Hematopoietic multipotent progenitor cell treated with erythropoietin and hydrocortisone succinate and interleukin-3 and kit ligand, for 8 days (in vitro differentiated cells): ENCODE results near the gene CACNB1.
A peak's percentile ranks its signal among the peaks of the same experiment; 100 is the strongest.

ENCODE experiments used
- DNase-seq: peaks from one replicate; pipeline ENCODE4 v3.0.0-alpha.2; 2015

The CACNB1 gene

GRCh38 chr17:39197380-39198185 lies at the start of gene CACNB1:
CACNB1 (minus strand) TSS chr17:39197669; CDS start chr17:39197495, 174 bp downstream.
- peak; percentile 59 for DNase-seq

- no peak for DNase-seq
These were observed 48.8 kb upstream of the CACNB1 start for GRCh38 chr17:39246274-39246673.

DNA sequence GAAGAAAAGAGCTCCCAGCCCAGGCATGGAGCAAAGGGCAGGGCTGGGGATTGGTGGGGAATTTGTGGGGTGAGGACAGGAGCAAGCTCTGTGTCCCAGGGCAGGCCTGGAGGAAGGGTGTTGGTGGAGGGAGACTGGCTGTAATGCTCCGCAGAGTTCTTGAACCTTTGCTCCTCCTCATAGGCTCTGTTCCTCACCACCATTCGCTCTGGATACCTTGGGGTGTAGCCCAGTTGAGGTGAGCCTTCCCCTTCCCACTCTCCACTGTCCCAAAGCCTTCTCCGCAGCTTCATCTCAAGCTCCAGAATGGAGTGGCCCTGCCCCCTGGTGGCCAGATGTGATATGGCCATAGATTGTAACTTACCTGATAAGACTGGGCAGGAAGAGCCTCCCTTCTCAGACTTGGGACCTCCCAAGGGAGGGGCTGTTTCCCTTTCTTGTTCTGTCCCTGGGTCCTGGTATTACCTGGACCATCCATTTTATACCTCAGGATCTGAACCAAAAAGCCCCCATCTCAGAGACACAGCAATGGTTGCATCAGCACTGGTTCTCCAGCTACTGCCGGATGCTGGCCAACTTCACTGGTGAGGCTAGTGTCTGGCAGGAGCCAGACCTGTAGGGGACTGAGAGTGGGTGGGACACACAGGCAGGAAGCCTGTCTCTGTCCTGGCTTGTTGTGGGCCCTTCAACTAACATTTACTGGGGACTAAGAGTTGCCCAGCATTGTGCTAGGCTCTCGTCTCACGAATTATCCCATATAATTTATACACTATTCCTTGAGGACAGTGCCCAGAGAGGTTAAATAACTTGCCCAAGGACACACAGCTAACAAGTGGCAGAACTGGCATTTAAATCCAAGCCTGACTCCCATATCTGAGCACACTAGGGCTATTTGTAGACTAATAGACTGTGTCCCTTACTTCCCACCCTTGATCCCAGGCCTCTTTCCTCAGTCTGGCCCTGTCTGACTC lies 47.4 kb upstream of the CACNB1 start:
- DNase-seq, result peak; percentile 89

DNA sequence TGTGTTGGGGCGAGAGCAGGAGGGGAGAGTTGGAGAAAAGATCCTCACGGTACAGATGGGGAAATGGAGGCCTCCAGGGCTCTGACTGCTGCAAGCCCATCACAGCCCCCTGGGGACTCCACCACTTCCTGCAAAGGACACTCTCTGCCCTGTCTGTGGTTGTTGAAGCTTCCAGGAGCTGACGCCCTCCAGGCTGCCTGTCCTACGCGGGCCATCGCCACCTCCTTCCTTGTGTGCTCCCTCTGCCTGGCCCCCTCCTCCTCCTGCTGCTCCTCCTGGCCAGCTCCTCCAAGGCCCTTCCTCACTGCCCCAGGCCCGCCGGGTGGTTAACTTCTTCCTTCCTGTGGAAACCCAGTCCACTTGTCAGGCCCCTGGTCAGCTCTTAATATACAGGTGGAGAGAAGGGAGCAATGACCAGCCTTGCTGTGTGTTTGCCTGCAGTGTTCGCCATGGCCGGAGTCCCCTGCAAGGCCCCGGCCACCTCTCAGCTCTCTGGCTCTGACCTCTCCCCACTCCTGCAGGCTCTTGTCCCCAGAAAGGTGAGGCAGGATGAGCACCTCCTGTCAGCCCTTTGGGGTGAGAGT lies 46.6 kb upstream of the CACNB1 start:
- no peak for DNase-seq

GRCh38 chr17:39243155-39243554 lies 45.7 kb upstream of the CACNB1 start:
- DNase-seq, result no peak

DNA sequence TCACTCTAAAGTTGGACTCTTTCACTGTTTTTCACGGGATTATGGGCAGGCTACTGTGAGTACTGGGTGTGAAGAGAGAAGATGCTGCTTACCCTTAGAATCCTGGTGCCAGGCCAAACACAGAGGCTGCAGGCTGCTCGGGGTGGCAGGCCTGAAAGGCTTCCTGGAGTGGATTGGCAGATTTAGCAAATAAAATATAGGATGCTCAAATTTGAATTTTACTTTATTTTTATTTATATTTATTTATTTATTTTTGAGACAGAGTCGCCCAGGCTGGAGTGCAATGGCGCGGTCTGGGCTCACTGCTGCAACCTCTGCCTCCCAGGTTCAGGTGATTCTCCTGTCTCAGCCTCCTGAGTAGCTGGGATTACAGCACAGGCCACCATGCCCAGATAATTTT lies 43.2 kb upstream of the CACNB1 start:
- no peak for DNase-seq

GRCh38 chr17:39239640-39240314 lies 42.3 kb upstream of the CACNB1 start:
- peak; percentile 32 for DNase-seq

DNA sequence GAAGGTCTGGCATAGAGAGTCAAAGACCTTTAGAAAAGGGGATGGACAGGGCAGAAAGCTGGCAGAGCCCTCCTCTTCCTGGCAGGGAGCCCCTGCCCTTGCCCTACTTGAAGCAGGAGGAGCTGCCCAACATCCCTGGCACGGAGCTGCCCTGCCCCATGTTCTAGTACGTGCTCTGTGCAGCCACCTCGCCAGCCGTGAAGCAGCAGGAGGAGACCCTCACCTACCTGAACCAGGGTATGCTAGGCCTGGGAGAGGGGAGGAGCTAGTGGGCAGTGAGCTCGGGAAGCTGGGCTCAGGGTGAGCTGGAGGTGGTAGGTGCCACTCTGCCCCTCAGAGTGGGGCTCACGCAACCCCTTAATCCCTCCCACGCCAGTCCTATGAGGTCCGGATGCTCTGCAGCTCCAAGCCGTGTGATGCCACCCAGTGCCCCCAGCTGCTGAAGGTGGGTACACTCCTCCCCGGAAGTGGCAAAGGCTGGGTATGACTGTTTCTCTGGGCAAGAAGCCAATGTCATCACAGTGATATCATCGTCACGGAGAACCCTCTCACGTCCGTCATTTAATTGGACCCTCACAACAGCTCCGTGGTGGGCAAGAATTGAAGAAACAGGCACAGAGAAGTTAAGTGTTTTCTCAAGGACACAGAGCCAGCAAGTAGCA lies 41.0 kb upstream of the CACNB1 start:
- peak; percentile 70 for DNase-seq

GRCh38 chr17:39237586-39237985 lies 40.1 kb upstream of the CACNB1 start:
- DNase-seq, result no peak

DNA sequence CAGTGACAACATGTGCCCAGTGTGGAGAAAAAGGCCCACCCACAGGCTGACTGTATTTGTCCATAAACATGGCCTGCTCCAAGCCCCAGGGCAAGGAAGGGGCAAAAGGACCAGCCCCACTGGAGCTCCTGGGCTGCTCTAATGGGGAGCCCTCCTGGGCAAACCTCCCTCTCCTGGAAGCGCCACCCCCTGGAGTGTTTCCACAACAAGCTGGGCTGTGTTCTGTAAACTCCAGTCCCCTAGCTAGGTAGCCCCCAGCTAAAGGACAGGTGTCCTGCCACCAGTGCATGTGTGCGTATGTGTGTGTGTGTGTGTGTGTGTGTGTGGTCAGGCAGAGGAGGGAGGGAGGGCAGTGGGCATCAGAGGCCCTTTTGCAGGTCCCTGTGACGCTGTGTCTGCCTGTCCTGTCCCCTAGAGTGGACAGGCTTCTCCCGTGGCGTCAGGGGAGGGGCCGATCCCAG lies 39.5 kb upstream of the CACNB1 start:
- DNase-seq, result no peak

- DNase-seq, result no peak
These were observed 39.0 kb upstream of the CACNB1 start for GRCh38 chr17:39236450-39236927.

DNA sequence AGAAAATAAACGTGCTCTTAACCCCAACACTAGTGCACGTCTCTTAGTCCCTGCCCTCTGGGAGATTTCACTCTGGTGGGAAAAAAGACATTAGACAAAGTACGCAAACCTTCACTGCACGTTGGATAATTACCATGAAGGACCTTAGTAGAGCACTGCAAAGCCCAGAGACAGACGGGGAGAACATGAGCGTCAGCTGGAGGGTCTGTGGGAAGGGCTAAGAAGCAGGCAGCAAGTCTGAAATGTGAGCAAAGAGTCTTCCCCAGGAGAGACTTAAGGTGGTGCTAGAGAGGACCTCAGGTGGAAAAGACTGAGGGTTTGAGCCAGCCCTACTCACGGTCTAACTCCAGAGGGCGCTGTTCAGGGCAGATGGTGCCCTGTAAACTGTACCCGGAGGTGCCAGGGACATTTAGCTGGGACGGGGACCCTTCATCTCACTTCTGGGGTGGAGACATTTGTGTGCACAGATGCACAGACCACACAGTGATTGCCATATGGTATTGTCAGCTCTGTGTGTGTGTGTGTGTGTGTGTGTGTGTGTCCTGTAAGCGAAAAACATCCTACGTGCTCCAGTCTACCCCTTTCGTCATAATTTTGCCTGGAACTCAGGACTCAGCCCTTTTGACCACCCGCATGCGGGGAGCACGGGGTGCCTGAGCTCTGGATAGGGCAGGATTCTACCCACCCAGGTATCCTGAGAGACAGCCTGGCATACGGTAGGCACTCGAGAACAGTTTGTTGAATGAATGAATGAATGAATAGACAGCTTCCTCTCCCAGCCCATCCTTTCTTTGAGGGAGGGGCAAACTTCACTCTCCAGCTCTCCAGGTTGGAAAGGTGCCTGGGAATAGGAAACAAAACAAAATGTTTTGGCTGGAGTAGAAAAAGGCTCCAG lies 38.3 kb upstream of the CACNB1 start:
- peak; percentile 81 for DNase-seq

DNA sequence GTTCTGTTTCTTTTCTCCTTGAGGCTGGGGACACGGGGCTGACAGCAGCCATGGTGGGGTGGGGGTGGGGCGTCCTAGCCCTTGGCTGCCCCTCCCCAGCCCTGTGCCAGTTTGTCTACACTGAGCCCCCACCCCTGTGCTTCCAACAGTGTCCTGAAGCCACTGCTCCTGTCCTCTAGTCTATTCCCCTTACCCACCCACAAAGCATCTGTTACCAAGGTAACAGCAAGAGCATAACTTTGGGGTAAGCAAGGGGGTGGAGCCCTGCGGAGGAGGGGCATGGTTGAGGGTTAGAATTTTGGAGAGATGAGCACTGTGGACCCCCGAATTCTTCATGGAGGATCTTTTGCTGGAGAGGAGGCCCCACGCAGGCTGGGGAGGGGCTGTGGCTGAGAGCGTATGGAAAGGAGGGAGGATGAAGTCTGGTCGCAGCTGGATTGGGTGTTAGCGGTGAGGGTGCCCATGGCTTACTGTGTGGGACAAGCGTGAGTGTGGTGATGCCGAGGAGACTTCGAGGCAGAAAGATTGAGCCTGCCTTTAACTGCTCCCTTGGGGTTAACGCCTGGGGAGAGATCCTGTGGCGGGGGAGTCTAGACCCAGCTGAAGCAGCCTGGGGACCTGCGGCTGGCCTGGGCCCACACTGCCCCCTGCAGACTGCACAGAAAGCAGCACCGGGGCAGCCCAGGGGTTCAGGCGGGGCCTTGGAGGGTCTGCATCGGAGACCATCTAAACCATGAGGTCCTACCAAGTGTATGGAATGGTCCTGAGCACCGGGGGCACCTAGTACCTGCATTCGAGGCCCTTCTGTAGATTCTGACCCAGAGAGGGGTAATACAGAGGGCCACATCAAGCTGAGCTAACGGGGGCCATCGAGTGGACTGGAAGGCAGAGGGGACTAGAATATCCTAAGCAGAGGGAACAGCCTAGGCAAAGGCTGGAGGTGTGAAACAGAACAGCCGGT lies 34.4 kb upstream of the CACNB1 start:
- DNase-seq, result peak; percentile 25

DNA sequence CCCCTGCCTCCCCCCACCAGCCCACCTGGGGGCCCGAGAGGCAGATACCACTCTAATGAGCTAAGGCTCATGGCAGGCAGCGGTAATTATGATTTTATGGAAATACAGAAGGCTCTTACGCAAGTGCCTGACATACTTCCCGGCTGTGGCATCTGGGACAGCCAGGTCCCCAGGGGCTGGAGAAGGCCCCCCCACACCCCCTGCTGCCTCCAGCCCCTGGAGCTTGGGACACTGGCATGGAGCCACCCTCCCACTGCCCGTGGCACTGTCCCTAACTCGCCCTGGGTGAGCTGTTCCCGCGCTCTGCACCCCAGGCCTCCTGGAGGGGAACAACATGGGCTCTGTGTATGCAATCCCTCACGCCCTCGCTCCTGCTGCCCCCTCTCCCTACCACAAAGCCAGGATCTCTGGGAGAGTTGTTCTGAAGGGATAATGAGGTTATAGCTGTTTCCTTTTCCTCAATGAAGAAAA lies 33.7 kb upstream of the CACNB1 start:
- no peak for DNase-seq

DNA sequence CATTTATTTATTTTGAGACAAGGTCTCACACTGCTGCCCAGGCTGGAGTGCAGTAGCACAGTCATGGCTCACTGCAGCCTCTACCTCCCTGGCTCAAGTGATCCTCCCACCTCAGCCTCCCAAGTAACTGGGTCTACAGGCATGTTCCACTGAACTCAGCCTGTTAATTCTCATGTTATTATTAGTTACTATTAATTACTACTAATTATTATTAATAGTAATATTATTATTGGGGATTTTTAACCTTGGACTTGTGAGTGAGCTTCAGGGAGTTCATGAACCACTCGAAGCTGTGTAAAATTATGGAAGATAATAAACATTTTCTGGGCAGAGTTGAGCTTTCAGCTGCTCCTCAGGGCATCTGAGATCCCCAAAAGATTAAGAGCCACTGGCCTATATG lies 32.9 kb upstream of the CACNB1 start:
- no peak for DNase-seq

- no peak for DNase-seq
These were observed 31.9 kb upstream of the CACNB1 start for GRCh38 chr17:39229274-39229913.

DNA sequence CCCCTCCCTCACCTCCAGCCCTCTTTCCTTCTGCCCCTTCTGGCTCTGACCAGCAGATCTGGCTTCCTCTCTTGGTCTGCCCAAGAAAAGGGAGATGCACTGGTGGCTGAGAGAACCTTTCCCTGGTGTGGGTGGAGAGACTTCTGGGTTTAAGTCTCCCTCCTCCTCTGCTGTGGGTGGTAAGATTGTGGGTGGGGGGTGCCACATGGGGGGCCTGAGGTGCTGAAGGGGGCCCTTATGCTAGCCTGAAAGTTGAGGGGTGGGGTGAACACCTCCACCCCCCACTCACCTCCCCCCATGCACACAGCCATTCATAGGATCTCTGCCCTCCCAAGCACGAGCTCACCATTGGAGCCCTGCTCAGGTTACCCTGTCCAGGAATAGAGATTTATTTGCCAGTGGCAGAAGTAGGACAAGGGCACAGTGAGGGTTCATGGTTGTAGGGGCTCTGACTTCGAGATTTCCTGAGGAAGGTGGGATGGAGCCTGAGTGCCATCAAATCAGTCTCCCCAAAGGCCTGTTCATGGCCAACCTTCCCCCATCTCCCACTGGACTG lies 30.0 kb upstream of the CACNB1 start:
- no peak for DNase-seq

DNA sequence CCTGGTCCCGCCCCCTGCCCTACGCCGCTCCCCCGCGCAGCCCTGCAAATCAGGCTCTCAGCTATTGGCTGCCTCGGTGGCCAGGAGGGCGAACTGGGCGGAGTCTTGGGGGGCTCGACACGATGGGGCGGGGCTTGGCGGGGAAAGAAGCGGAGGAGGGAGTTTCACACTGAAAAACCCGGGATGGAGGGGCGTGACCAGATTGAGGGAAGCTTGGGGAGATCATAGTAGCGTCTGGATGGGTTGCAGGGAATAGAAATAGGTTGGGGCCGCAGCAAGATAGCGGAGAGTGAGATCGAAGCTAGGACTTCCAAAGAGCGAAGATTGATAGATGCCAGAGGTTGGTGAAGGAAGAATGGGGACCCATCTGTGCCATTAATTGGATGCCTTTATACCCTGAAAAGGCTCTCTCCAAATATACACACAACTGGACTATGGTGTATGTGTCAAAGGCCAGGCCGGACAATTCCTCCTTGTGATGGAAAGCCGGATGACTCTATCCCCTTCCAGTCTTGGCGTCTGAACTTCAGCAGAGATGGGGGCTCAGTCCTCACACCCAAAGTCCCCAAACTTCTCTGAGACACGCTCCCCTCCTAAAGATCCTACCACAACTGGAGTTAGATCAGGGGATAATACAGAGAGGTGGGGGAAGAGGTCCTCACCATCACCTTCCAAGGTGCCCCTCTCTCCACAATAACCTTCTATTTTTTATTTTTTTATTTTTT lies 28.7 kb upstream of the CACNB1 start:
- DNase-seq, result peak; percentile 31
